GM23338 (cell line): ENCODE results near the gene MCFD2. TPM values are rescaled to one million over a fixed set of nuclear protein-coding genes. Genes with fewer than 3 reads are reported as not detected.

ENCODE experiments used
- ATAC-seq: fragments of 200-7000 bp; cut with Tn5 transposase; 3 replicates; pipeline ENCODE4 v1.9.1; 2020
- DNase-seq: peaks from one replicate; pipeline ENCODE4 v3.0.0-alpha.2; 2015; ENCODE audit warnings: low spot score
- H2AFZ ChIP-seq: fragments of 200-600 bp; sonication (generic); 2 replicates; pipeline ENCODE4 v1.8.0; 2016; ENCODE audit warnings: antibody characterized with exemption, mild to moderate bottlenecking, moderate library complexity
- H3F3A ChIP-seq: fragments of 200-600 bp; sonication (generic); replicated peaks from 2 replicates; pipeline ENCODE4 v1.8.0; 2017; ENCODE audit warnings: antibody characterized with exemption, mixed run types, low read depth
- H3K27ac ChIP-seq: fragments of 200-600 bp; sonication (generic); 2 replicates; pipeline ENCODE4 v1.6.1; 2016; ENCODE audit warnings: low read depth
- H3K27me3 ChIP-seq: fragments of 200-600 bp; sonication (generic); 2 replicates; pipeline ENCODE4 v1.8.0; 2016; ENCODE audit warnings: mild to moderate bottlenecking, mixed run types, moderate library complexity; ENCODE audit not compliant: insufficient read depth
- H3K36me3 ChIP-seq: fragments of 200-600 bp; sonication (generic); 2 replicates; pipeline ENCODE4 v1.8.0; 2016; ENCODE audit warnings: mild to moderate bottlenecking; ENCODE audit not compliant: insufficient read depth
- H3K4me1 ChIP-seq: fragments of 200-600 bp; sonication (generic); 2 replicates; pipeline ENCODE4 v1.8.0; 2016; ENCODE audit warnings: mild to moderate bottlenecking, moderate library complexity; ENCODE audit not compliant: insufficient read depth
- H3K4me2 ChIP-seq: fragments of 200-600 bp; sonication (generic); 2 replicates; pipeline ENCODE4 v1.7.1; 2017; ENCODE audit warnings: mixed run types
- H3K4me3 ChIP-seq: fragments of 200-600 bp; sonication (generic); 2 replicates; pipeline ENCODE4 v1.6.1; 2016; ENCODE audit warnings: mixed run types
- H3K79me2 ChIP-seq: fragments of 200-600 bp; sonication (generic); replicated peaks from 2 replicates; pipeline ENCODE4 v1.8.0; 2017; ENCODE audit warnings: mild to moderate bottlenecking; ENCODE audit not compliant: insufficient read depth
- H3K9me2 ChIP-seq: fragments of 200-600 bp; sonication (generic); 2 replicates; pipeline ENCODE4 v1.8.0; 2017; ENCODE audit not compliant: insufficient read depth
- H4K20me1 ChIP-seq: fragments of 200-600 bp; sonication (generic); replicated peaks from 2 replicates; pipeline ENCODE4 v1.8.0; 2017; ENCODE audit warnings: mild to moderate bottlenecking; ENCODE audit not compliant: insufficient read depth
- H3K27ac Mint-ChIP-seq: 2 replicates; pipeline ENCODE4 v1.8.0; 2020; ENCODE audit warnings: inconsistent platforms, mild to moderate bottlenecking, moderate library complexity, mixed read lengths
- H3K27me3 Mint-ChIP-seq: 3 replicates; pipeline ENCODE4 v1.8.0; 2022; ENCODE audit warnings: low read depth, mild to moderate bottlenecking, moderate library complexity, mixed read lengths, inconsistent platforms; ENCODE audit not compliant: insufficient read depth, poor library complexity
- H3K36me3 Mint-ChIP-seq: 3 replicates; pipeline ENCODE4 v1.8.0; 2021; ENCODE audit warnings: low read depth, mild to moderate bottlenecking, inconsistent platforms, moderate library complexity, mixed read lengths
- H3K4me1 Mint-ChIP-seq: 3 replicates; pipeline ENCODE4 v1.8.0; 2020; ENCODE audit warnings: mild to moderate bottlenecking, inconsistent platforms, mixed read lengths
- H3K4me3 Mint-ChIP-seq: 3 replicates; pipeline ENCODE4 v1.8.0; 2021; ENCODE audit warnings: moderate library complexity, mild to moderate bottlenecking, inconsistent platforms, mixed read lengths
- H3K9me3 Mint-ChIP-seq: 3 replicates; pipeline ENCODE4 v1.8.0; 2020; ENCODE audit warnings: moderate library complexity, mild to moderate bottlenecking, inconsistent platforms, mixed read lengths
- CREB1 ChIP-seq: fragments of 250-450 bp; sonication (Bioruptor Pico); IDR thresholded peaks from 2 replicates; pipeline ENCODE4 v1.5.0; 2020; ENCODE audit warnings: low read depth, mild to moderate bottlenecking, moderate library complexity
- EZH2 ChIP-seq: fragments of 200-600 bp; sonication (generic); IDR thresholded peaks from one replicate; pipeline ENCODE4 v1.8.0; 2017; ENCODE audit warnings: antibody characterized with exemption, mild to moderate bottlenecking, low read depth; ENCODE audit not compliant: unreplicated experiment
- EZH2phosphoT487 ChIP-seq: fragments of 200-600 bp; sonication (generic); IDR thresholded peaks from one replicate; pipeline ENCODE4 v1.8.1; 2018; ENCODE audit warnings: antibody characterized with exemption; ENCODE audit not compliant: unreplicated experiment
- JUNB ChIP-seq: IDR thresholded peaks from one replicate; pipeline ENCODE4 v1.6.1; 2016; ENCODE audit warnings: antibody characterized with exemption; ENCODE audit not compliant: unreplicated experiment
- ZNF114 ChIP-seq: fragments of 250-450 bp; sonication (Bioruptor Pico); IDR thresholded peaks from 2 replicates; pipeline ENCODE4 v1.5.0; 2020; ENCODE audit warnings: mild to moderate bottlenecking, moderate library complexity
- ZNF462 ChIP-seq: fragments of 250-450 bp; sonication (Bioruptor Pico); IDR thresholded peaks from 2 replicates; pipeline ENCODE4 v1.5.0; 2020; ENCODE audit warnings: mild to moderate bottlenecking, moderate library complexity
- polyA plus RNA-seq: library from polyadenylated mRNA; unstranded; fragments of >200 nt; fragmentation: Nextera tagmentation; extraction: Ambion mirVana; gene quantifications from 2 replicates; pipeline ENCODE4 v1.2.1, GENCODE V29; 2016
- total RNA-seq: library from RNA; depleted of rRNA; stranded (reverse); fragments of >200 nt; shearing (Covaris generic); gene quantifications from 2 replicates; pipeline ENCODE4 v1.2.3, GENCODE V29; 2014
- TF ChIP-seq, protein P1 (sequence below): IDR thresholded peaks from one replicate; pipeline ENCODE4 v1.6.1; 2018; ENCODE audit warnings: antibody characterized with exemption; ENCODE audit not compliant: unreplicated experiment

The MCFD2 gene
- total and polyA plus RNA-seq, 2 experiments from 2014 or later, result 55.1 to 91.9 TPM

- Mint-ChIP-seq H3K27ac (no peak overlapping the region), H3K4me3 (no peak overlapping the region), H3K27me3 (no peaks in the 10 kb centered on the region), H3K36me3 (no peaks in the 10 kb centered on the region), H3K4me1 (peaks cover 19% of the 10 kb centered on the region; the same call in 1 of the 3 replicates), H3K9me3 (no peaks in the 10 kb centered on the region)
- no peak overlapping the region for H3K4me3 ChIP-seq
- TF ChIP-seq EZH2phosphoT487 (no peak), JUNB (no peak), CREB1 (CRISPR knock-in tag) (no peak), ZNF114 (CRISPR knock-in tag) (no peak), ZNF462 (CRISPR knock-in tag) (no peak), EZH2 (no peak)
- TF ChIP-seq, protein P1, sequence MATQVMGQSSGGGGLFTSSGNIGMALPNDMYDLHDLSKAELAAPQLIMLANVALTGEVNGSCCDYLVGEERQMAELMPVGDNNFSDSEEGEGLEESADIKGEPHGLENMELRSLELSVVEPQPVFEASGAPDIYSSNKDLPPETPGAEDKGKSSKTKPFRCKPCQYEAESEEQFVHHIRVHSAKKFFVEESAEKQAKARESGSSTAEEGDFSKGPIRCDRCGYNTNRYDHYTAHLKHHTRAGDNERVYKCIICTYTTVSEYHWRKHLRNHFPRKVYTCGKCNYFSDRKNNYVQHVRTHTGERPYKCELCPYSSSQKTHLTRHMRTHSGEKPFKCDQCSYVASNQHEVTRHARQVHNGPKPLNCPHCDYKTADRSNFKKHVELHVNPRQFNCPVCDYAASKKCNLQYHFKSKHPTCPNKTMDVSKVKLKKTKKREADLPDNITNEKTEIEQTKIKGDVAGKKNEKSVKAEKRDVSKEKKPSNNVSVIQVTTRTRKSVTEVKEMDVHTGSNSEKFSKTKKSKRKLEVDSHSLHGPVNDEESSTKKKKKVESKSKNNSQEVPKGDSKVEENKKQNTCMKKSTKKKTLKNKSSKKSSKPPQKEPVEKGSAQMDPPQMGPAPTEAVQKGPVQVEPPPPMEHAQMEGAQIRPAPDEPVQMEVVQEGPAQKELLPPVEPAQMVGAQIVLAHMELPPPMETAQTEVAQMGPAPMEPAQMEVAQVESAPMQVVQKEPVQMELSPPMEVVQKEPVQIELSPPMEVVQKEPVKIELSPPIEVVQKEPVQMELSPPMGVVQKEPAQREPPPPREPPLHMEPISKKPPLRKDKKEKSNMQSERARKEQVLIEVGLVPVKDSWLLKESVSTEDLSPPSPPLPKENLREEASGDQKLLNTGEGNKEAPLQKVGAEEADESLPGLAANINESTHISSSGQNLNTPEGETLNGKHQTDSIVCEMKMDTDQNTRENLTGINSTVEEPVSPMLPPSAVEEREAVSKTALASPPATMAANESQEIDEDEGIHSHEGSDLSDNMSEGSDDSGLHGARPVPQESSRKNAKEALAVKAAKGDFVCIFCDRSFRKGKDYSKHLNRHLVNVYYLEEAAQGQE, result no peak
- no peak overlapping the region for H3K4me2 ChIP-seq
- H3K9me2 ChIP-seq, result no peaks in the 10 kb centered on the region
- H3K4me1 ChIP-seq, result no peaks in the 10 kb centered on the region
- no peak for ATAC-seq
- no peak overlapping the region for H3K27ac ChIP-seq
- H3K27me3 ChIP-seq, result no peaks in the 10 kb centered on the region
- DNase-seq, result no peak
- H2AFZ ChIP-seq, result no peak overlapping the region
- H3K79me2 ChIP-seq, result no peaks in the 10 kb centered on the region
- H3F3A ChIP-seq, result no peaks in the 10 kb centered on the region
- no peaks in the 10 kb centered on the region for H3K36me3 ChIP-seq
- H4K20me1 ChIP-seq, result no peaks in the 10 kb centered on the region
Measured at GRCh38 chr2:46893269-46893939, 22.2 kb downstream of the MCFD2 start.
